DMS53 treated with DMSO at 0.1 percent for 48 hours (cell line): ENCODE measurements around the gene FBXW9.
"Not testable (repeated sequence)": the region's sequence is repeated elsewhere in the genome, so short reads cannot be mapped to it uniquely, and the experiment has no call there.

Source experiments
- DNase-seq: peaks from one replicate; lab custom pipeline; 2025; ENCODE audit not compliant: unreplicated experiment; lab: John Stamatoyannopoulos, UW

Gene FBXW9

DNA sequence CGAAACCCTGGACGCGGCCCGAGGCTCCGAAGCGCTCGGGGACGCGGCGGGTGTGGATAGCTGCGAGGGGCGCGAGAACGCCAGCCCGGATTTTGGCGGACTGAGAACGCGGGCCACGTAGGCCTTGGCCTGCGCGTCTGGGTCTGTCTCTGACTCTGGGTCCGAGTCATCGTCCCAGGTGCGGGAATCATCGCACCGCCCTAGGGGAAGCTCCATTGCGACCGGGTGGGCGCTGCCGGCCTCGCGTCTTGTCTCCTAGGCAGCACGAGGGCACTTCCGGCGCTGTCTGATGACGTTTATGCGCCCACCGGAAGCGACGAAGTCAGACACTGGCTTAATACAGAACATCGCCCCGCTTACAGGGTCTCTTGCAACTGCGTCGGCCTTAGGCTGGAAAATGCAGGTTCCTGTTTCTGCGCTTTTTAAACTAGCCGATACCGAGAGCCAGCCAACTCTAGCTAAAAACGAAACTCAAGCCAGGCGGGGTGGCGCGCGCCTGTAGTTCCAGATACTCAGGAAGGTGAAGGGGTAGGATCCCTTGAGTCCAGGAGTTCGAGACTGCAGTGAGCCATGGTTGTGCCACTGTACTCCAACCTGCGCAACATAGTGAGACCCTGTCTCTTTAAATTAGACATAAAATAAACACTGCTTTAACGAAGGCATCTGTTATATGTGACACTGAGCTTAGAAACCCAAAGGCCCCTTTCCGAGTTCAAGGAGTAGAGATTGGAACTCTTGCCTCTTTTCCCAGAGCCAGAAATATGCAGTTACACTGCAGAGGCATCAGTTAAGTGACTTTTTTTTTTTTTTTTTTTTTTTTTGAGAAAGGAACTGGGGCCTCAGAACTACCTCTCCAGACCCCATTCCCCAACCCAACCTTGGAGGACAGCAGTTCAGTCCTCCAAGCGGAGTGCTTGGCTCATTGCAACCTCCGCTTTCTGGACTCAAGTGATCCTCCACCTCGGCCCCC lies at the start of gene FBXW9:
Gene FBXW9 (minus strand): TSS at position 266 of the 970 bp plus-strand sequence. CDS start 50 bp downstream, at position 216.
- peak; percentile 66 for DNase-seq

- no peak for DNase-seq
These were observed 48.9 kb upstream of the FBXW9 start for GRCh38 chr19:12745166-12745897.

GRCh38 chr19:12737835-12738351 lies 41.5 kb upstream of the FBXW9 start:
- DNase-seq, result no peak

GRCh38 chr19:12736995-12737834 lies 40.8 kb upstream of the FBXW9 start, which contains the start of gene GET3:
Gene GET3, plus strand, starts transcription at chr19:12737497. Its CDS starts 9 bp downstream, at chr19:12737506.
- DNase-seq, result peak; percentile 99

GRCh38 chr19:12733369-12734214 lies 37.2 kb upstream of the FBXW9 start:
- no peak for DNase-seq

- DNase-seq, result no peak
These were observed 34.9 kb upstream of the FBXW9 start for GRCh38 chr19:12731337-12731736.

GRCh38 chr19:12730064-12730463 lies 33.6 kb upstream of the FBXW9 start:
- DNase-seq, result no peak

GRCh38 chr19:12727745-12728433 lies 31.5 kb upstream of the FBXW9 start:
- DNase-seq, result no peak

DNA sequence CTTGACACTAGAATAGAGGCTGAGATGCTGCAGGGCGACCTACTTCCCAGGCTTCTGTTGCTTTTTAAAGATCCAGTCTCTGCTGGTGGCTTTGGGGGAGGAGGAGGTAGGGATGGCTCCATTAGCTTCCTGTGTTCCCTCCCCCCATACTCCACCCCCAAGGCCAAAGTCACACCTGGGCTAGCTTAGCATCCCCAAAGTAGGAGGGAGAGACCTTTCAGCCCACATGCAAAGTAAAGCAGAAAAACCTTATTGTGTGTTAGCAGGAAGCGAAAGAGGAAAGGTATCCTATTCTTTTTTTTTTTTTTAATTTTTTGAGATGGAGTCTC lies 30.5 kb upstream of the FBXW9 start:
- no peak for DNase-seq

- DNase-seq, result not testable (repeated sequence)
These were observed 29.2 kb upstream of the FBXW9 start for GRCh38 chr19:12725612-12726011.

DNA sequence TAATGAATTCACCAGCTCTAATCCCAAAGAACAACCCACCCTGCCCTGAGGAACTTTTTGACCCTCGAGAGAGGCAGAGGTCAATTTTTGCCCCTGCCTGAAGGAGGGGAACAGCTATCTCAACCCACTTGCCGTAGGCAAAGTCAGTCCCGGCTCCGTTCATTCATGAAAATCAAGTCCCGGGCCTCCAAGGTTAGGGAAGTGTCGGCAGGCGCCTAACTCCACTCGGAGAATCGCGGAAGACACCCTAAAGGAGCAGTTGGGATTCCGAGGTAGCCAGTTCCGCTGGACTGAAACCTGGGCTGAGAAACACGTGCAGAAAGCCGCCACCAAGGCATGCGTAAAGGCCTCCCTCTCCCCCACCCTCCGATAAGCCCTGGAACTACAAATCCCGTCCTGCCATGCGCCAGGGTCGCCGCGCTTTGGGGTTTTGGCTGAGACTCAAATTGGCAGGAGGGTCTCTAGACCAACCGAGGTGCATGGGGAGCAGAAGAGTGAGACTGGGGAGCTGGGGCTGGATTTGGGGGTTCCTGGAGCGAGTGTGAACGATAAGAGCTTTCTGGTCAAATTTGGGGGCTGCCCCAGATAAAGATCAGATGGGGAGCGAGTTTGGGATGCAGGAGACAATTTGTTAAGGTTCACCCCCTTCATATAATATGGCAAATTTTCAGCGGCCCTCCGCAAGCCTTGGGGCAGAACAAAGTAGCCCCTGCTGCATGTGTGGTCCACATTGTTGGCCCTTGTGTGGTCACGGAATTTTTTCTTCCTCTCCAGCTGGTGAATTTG lies 27.4 kb upstream of the FBXW9 start, which contains the start of gene TNPO2:
Gene TNPO2 (minus strand): TSS at position 292 of the 786 bp plus-strand sequence. CDS start 2,955 bp downstream, outside the sequence.
- peak; percentile 12 for DNase-seq

GRCh38 chr19:12723381-12723640 lies 26.9 kb upstream of the FBXW9 start:
- no peak for DNase-seq

GRCh38 chr19:12722566-12723380 lies 26.3 kb upstream of the FBXW9 start:
- DNase-seq, result peak; percentile 87

- DNase-seq, result no peak
These were observed 25.5 kb upstream of the FBXW9 start for GRCh38 chr19:12721656-12722565.

DNA sequence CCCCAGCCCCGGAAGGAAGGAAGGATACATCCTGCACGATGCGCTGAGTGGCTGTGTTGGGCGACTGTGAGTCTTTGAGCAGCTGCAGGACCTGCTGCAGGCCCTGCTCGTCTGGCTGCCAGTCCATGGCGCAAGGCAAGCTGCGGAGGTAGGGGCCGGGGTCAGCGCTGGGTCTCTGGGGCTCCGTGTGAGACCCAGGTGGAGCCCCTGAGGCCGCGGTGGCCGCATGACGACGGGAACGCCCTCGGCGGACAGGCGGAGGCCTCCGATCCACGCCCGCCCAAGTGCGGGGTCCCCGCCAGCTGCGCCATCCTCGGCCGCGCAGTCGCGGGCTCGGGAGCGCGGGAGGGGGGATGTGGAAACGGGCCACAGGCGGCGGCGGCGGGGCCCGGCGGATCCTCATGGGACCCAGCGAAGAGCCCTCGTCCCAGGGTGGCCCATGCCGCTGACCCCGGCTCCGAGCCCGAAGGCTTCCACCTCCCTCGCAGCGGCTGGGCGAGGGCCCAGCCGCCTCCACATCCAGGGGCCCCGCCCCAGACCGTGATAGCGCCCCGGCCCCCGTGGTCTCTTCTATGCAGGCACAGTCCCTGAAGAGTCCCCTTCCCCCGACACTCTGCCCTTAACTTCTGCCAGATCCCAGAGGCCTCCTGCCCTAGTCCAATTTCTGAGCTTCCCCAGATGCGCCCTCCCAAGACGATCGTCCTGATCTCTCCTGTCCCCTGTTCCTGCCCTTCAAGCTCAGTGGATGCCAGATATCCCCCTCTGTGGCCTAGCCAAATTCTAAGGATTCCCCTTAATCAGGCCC lies 24.6 kb upstream of the FBXW9 start:
- DNase-seq, result no peak

GRCh38 chr19:12720296-12720695 lies 23.9 kb upstream of the FBXW9 start:
- no peak for DNase-seq
